Left forelimb (tissue), 1 donor: ENCODE data around the gene OR4X2.
"Not testable (repeated sequence)": the region's sequence is repeated elsewhere in the genome, so short reads cannot be mapped to it uniquely, and the experiment has no call there.

Source experiments
- DNase-seq: peaks from one replicate; pipeline ENCODE4 v3.0.0-alpha.2; 2018; ENCODE audit warnings: low spot score

OR4X2 gene, protein sequence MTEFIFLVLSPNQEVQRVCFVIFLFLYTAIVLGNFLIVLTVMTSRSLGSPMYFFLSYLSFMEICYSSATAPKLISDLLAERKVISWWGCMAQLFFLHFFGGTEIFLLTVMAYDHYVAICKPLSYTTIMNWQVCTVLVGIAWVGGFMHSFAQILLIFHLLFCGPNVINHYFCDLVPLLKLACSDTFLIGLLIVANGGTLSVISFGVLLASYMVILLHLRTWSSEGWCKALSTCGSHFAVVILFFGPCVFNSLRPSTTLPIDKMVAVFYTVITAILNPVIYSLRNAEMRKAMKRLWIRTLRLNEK

GRCh38 chr11:48244804-48245203 lies at the start of gene OR4X2:
TSS of gene OR4X2 (plus strand) at chr11:48245104. CDS start at chr11:48245104, 0 bp downstream.
- DNase-seq: no peak

- no peak for DNase-seq
Observed at GRCh38 chr11:48207881-48208280, 37.0 kb upstream of the OR4X2 start.

GRCh38 chr11:48210052-48210451 lies 34.9 kb upstream of the OR4X2 start:
- DNase-seq: no peak

DNA sequence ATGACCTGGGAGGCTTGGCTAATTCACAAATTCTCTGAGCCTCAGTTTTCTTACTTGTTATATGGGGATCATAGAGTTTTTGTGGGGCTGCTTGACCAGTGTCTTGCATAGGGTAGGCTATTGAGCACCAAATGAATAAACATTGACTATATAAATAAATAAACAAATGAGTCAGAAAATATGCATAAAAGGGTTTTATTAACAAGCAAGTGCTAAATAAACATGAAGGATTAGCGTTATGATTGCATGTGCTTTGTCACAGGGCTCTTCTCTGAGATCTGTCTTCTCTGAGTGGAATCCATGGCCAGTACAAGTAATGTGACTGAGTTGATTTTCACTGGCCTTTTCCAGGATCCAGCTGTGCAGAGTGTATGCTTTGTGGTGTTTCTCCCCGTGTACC lies 28.4 kb upstream of the OR4X2 start, which contains the start of gene OR4B1:
Gene OR4B1 (plus strand): TSS at position 301 of the 400 bp plus-strand sequence. CDS start 0 bp downstream, at position 301.
- DNase-seq: no peak

GRCh38 chr11:48228761-48229160 lies 16.1 kb upstream of the OR4X2 start:
- no peak for DNase-seq

GRCh38 chr11:48230057-48230456 lies 14.8 kb upstream of the OR4X2 start:
- DNase-seq: not testable (repeated sequence)

GRCh38 chr11:48237727-48238126 lies 7.2 kb upstream of the OR4X2 start:
- DNase-seq: no peak

GRCh38 chr11:48242501-48242900 lies 2.4 kb upstream of the OR4X2 start:
- DNase-seq: no peak

GRCh38 chr11:48248902-48249301 lies 4.0 kb downstream of the OR4X2 start:
- no peak for DNase-seq

DNA sequence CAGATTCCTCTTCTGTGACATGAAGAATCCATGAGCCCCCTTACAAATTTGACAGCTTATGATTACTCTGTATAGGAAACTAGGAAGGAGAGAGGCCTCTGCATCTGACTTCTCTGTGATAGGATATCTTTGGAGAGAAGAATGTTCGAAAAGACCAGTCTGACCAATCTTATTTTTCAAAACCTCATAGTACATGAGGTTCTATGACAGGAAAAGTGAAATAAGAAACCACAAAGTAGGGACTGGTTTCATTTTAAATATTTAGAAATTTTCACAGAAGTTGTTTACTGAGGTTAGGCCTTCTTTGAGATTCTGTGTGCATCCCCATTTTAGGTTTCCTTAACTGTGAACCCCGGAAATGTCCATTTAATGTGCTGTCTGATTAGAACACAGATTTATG lies 16.7 kb downstream of the OR4X2 start:
- DNase-seq: no peak

DNA sequence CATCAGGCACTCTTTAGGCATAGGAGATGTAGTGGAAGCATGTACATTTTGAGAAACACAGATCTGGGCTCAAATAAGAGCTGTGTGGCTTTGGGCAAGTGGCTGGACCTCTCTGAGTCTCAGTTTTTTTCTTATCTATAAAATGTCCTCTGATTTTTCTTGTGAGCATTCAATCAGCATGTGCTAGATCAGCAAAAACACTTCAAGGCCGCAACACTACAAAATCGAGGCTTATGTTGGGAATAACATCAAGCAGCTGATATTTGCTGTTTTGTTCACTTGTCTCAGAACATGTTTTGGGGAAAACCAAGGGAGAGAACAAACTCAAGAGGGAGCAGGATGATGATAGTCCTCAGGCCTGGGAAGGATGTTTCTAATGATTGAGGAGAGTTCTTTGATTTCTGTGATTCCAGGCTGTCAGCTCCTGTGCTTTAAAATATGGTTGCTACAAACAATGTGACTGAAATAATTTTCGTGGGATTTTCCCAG lies 18.6 kb downstream of the OR4X2 start, which contains the start of gene OR4X1:
Gene OR4X1 (plus strand): TSS at position 439 of the 489 bp plus-strand sequence. CDS start 0 bp downstream, at position 439.
- no peak for DNase-seq

GRCh38 chr11:48270621-48271020 lies 25.7 kb downstream of the OR4X2 start:
- no peak for DNase-seq

DNA sequence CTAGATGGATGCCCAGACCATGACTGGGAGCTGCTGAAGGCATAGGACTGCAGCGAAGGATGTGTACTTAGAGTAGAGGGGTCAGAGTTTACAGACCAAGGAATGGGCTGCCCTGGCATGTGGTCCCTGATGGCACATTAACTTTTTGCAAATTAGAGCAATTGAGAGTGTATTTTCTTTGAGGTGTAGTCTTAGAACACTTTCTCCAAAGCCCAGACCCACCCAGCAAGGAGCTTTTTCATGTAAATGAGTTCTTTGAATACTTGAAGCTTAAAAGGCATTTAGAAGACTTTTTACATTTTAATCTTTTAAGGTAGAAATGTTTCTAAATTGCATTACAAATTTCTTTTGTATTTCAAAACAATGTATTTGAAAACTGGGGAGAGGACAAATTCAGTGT lies 27.7 kb downstream of the OR4X2 start:
- no peak for DNase-seq
